H1 (cell line): Measurements from ENCODE around the gene KCTD17. TPM values are rescaled to one million over a fixed set of nuclear protein-coding genes. Genes with fewer than 3 reads are reported as not detected.

Source experiments
- GTF2F1 ChIP-seq: IDR thresholded peaks from 2 replicates; pipeline ENCODE4 v1.6.1; 2012; ENCODE audit warnings: low read depth, low read length, improper control_type of control experiment, borderline replicate concordance
- PHF8 ChIP-seq: fragments of 200-600 bp; sonication (generic); conservative IDR thresholded peaks from 2 replicates; pipeline ENCODE4 v1.7.1; 2012; ENCODE audit warnings: low read depth, mild to moderate bottlenecking, inconsistent platforms, low read length, moderate library complexity
- SIX5 ChIP-seq: IDR thresholded peaks from 2 replicates; pipeline ENCODE4 v1.6.1; 2011; ENCODE audit warnings: mild to moderate bottlenecking, low read depth, low read length
- polyA plus RNA-seq, 7 experiments: library from polyadenylated mRNA; depleted of rRNA in 3 of 7; stranded (reverse) in 5 of 7; unstranded in 2 of 7; fragments of >200 nt in 5 of 7; fragments of 200-250 nt in 2 of 7; gene quantifications; 1 replicate in 5 of 7; 2 replicates in 1 of 7; 4 replicates in 1 of 7; pipeline versions ENCODE4 v1.2.1 to v1.2.3, GENCODE V29; 2011 to 2013; ENCODE audit warnings: missing spikeins in 2 of 7, mixed read lengths in 2 of 7
- total RNA-seq: library from RNA; stranded (reverse); fragmentation: NEBNext Ultra II Directional; extraction: Animal tissue kit (Norgen Biotek cat#: 25700); gene quantifications from 2 replicates; pipeline ENCODE4 v1.2.1, GENCODE V29; 2021

Gene KCTD17
- total and polyA plus RNA-seq, 2 of the 8 experiments (the other 6 are each of a cell fraction or from before 2014, with no cell fraction given) = 39.4 to 44.0 TPM

DNA sequence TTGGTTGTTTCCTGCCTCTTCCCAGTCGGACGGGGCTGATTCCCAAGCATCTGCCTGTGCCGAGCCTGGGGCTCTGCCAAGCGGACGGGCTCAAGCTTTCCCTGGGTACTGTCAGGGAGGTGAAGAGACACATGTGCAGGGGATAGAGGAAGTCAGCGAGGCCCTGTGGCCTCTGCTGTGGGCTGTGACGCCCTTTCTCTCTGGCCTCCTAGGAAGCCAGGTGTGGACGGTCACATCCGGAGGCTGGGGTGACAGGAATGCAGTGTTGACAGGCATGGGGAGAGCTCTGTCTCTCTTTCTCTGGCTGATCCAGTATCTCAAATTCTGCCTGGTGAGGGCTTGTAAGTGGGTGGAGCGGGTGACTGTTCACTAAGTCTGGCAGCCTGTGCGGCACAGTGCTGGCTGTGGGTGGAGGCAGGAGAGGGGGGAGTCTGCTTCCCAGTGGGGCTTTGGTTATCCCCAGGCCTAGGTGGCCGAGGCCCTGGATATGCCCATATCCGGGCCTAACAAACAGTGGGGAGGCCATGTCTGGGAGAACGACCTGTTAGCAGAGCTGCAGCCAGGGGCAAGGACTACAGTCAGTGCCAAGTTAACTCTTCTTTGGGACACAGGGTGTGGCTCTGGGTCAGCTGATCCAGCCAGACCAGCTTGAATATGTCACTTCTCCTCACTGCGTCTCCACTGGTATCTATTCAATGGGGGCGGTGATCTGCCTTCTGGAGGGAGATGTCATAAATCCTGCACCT lies 1.9 kb downstream of the KCTD17 start (continued):
- TF ChIP-seq GTF2F1 (no peak), SIX5 (no peak), PHF8 (no peak)
